PFSK-1 (cell line): ENCODE data around the gene PGP.

Source experiments
- POLR2AphosphoS5 ChIP-seq: IDR thresholded peaks from 2 replicates; pipeline ENCODE4 v1.6.1; 2012; ENCODE audit warnings: low read depth, mild to moderate bottlenecking, control low read depth, low read length, moderate library complexity
- REST ChIP-seq, 2 experiments: IDR thresholded peaks; 2 replicates each; pipeline versions ENCODE4 v1.6.1 to v1.8.0; 2011 to 2012; ENCODE audit warnings: low read depth in 2 of 2, low read length in 2 of 2, control low read depth in 1 of 2, inconsistent platforms in 1 of 2, mild to moderate bottlenecking in 1 of 2, moderate library complexity in 1 of 2; ENCODE audit not compliant: insufficient read depth in 1 of 2
- SIN3A ChIP-seq: IDR thresholded peaks from 2 replicates; pipeline ENCODE4 v1.6.1; 2012; ENCODE audit warnings: mild to moderate bottlenecking, low read length, moderate library complexity, borderline replicate concordance; ENCODE audit not compliant: insufficient read depth

- TF ChIP-seq SIN3A (no peak), POLR2AphosphoS5 (no peak), REST (IDR thresholded peaks at IDR 0.05; ENCODE audit: insufficient read depth in 1 of 2, low read depth in 2 of 2, low read length in 2 of 2) (no peak)
Observed at GRCh38 chr16:2163211-2163881, 51.3 kb downstream of the PGP start.
